WTC11 (cell line): ENCODE measurements around the gene SUGP2.

Experiments
- CREM ChIP-seq: sonication (generic); formaldehyde crosslinking; IDR thresholded peaks from 2 replicates; pipeline ENCODE4 v1.8.1; 2022; ENCODE audit warnings: mild to moderate bottlenecking, missing genetic modification reagents, moderate library complexity
- ELF4 ChIP-seq: sonication (generic); formaldehyde crosslinking; IDR thresholded peaks from 2 replicates; pipeline ENCODE4 v1.8.1; 2022; ENCODE audit warnings: low read depth, mild to moderate bottlenecking, moderate library complexity, missing genetic modification reagents
- IRF2 ChIP-seq: sonication (generic); formaldehyde crosslinking; IDR thresholded peaks from 2 replicates; pipeline ENCODE4 v1.8.0; 2022; ENCODE audit warnings: low read depth, missing genetic modification reagents, borderline replicate concordance
- NFYB ChIP-seq: sonication (generic); formaldehyde crosslinking; conservative IDR thresholded peaks from 2 replicates; pipeline ENCODE4 v1.8.0; 2022; ENCODE audit warnings: low read depth, missing genetic modification reagents
- ZNF671 ChIP-seq: fragments of 250-450 bp; sonication (Bioruptor Pico); IDR thresholded peaks from 2 replicates; pipeline ENCODE4 v1.8.0; 2021; ENCODE audit warnings: mild to moderate bottlenecking
- TF ChIP-seq, protein P1 (sequence below): sonication (generic); formaldehyde crosslinking; conservative IDR thresholded peaks from 2 replicates; pipeline ENCODE4 v1.8.1; 2022; ENCODE audit warnings: mild to moderate bottlenecking, missing genetic modification reagents
- TF ChIP-seq, protein P2 (sequence below): fragments of 200-600 bp; IDR thresholded peaks from 2 replicates; pipeline ENCODE4 v1.8.0; 2022; ENCODE audit warnings: antibody characterized with exemption
- TF ChIP-seq, protein P3 (sequence below): sonication (generic); formaldehyde crosslinking; IDR thresholded peaks from 2 replicates; pipeline ENCODE4 v1.8.1; 2023; ENCODE audit warnings: mild to moderate bottlenecking, moderate library complexity, missing genetic modification reagents
- TF ChIP-seq, protein P4 (sequence below): sonication (generic); formaldehyde crosslinking; IDR thresholded peaks from 2 replicates; pipeline ENCODE4 v1.8.0; 2022; ENCODE audit warnings: mild to moderate bottlenecking, missing genetic modification reagents
- TF ChIP-seq, protein P5 (sequence below): sonication (generic); formaldehyde crosslinking; IDR thresholded peaks from 2 replicates; pipeline ENCODE4 v1.8.1; 2022; ENCODE audit warnings: low read depth, missing genetic modification reagents, borderline replicate concordance

DNA sequence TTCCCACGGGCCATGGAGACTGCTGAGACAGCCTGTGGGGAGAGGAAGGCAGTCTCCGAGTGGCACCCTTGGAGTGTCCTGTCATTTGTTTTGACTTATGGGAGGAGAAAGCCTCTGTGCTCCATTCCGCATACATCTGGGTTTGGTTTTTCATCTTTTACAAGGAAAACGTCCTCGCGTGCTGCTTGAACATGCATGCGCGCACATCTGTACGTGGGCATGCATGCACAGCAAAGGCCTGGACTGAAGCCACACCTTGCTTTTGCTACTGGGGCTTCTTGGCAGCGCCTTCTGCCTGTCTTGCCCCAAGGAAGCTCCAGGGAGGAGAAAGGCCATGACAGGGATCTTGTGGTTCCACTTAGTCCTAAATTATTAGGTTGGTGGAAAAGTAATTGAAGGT is 44.0 kb downstream of the SUGP2 start:
- TF ChIP-seq IRF2 (CRISPR knock-in tag) (no peak), CREM (CRISPR knock-in tag) (no peak), ELF4 (CRISPR knock-in tag) (no peak), NFYB (CRISPR knock-in tag) (no peak), ZNF671 (CRISPR knock-in tag) (no peak)
- TF ChIP-seq, protein P1, sequence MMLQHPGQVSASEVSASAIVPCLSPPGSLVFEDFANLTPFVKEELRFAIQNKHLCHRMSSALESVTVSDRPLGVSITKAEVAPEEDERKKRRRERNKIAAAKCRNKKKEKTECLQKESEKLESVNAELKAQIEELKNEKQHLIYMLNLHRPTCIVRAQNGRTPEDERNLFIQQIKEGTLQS: no peak
- TF ChIP-seq, protein P2, sequence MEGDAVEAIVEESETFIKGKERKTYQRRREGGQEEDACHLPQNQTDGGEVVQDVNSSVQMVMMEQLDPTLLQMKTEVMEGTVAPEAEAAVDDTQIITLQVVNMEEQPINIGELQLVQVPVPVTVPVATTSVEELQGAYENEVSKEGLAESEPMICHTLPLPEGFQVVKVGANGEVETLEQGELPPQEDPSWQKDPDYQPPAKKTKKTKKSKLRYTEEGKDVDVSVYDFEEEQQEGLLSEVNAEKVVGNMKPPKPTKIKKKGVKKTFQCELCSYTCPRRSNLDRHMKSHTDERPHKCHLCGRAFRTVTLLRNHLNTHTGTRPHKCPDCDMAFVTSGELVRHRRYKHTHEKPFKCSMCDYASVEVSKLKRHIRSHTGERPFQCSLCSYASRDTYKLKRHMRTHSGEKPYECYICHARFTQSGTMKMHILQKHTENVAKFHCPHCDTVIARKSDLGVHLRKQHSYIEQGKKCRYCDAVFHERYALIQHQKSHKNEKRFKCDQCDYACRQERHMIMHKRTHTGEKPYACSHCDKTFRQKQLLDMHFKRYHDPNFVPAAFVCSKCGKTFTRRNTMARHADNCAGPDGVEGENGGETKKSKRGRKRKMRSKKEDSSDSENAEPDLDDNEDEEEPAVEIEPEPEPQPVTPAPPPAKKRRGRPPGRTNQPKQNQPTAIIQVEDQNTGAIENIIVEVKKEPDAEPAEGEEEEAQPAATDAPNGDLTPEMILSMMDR: no peak
- TF ChIP-seq, protein P3, sequence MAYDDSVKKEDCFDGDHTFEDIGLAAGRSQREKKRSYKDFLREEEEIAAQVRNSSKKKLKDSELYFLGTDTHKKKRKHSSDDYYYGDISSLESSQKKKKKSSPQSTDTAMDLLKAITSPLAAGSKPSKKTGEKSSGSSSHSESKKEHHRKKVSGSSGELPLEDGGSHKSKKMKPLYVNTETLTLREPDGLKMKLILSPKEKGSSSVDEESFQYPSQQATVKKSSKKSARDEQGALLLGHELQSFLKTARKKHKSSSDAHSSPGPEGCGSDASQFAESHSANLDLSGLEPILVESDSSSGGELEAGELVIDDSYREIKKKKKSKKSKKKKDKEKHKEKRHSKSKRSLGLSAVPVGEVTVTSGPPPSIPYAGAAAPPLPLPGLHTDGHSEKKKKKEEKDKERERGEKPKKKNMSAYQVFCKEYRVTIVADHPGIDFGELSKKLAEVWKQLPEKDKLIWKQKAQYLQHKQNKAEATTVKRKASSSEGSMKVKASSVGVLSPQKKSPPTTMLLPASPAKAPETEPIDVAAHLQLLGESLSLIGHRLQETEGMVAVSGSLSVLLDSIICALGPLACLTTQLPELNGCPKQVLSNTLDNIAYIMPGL (CRISPR knock-in tag): no peak
- TF ChIP-seq, protein P4, sequence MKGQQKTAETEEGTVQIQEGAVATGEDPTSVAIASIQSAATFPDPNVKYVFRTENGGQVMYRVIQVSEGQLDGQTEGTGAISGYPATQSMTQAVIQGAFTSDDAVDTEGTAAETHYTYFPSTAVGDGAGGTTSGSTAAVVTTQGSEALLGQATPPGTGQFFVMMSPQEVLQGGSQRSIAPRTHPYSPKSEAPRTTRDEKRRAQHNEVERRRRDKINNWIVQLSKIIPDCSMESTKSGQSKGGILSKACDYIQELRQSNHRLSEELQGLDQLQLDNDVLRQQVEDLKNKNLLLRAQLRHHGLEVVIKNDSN (CRISPR knock-in tag): no peak
- TF ChIP-seq, protein P5, sequence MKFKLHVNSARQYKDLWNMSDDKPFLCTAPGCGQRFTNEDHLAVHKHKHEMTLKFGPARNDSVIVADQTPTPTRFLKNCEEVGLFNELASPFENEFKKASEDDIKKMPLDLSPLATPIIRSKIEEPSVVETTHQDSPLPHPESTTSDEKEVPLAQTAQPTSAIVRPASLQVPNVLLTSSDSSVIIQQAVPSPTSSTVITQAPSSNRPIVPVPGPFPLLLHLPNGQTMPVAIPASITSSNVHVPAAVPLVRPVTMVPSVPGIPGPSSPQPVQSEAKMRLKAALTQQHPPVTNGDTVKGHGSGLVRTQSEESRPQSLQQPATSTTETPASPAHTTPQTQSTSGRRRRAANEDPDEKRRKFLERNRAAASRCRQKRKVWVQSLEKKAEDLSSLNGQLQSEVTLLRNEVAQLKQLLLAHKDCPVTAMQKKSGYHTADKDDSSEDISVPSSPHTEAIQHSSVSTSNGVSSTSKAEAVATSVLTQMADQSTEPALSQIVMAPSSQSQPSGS (CRISPR knock-in tag): no peak
